ENCODE results near the gene RHOBTB3.

Gene RHOBTB3

GRCh38 chr5:95770830-95771708, 39.9 kb downstream of the RHOBTB3 start:
- DNase-seq, result no peak

DNA sequence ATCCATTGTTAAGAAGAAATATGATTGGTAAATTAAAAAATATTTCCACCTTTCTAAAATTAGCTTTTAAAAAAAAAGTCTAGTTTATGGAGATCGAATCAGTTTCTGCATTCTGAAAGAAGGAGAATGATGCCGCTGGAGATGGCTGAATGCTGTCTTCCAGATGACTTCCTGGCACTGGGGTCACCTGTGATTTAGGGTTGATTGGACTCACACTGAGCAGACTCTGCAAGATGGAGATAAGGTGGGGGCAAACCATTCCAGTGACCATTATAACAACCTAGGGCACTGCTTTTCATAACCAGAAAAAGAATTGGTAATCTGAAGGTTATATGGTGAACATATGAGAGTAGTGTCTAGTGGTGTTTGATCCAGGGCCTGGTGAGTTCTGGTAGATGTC, 40.8 kb downstream of the RHOBTB3 start:
- DNase-seq, result no peak

DNA sequence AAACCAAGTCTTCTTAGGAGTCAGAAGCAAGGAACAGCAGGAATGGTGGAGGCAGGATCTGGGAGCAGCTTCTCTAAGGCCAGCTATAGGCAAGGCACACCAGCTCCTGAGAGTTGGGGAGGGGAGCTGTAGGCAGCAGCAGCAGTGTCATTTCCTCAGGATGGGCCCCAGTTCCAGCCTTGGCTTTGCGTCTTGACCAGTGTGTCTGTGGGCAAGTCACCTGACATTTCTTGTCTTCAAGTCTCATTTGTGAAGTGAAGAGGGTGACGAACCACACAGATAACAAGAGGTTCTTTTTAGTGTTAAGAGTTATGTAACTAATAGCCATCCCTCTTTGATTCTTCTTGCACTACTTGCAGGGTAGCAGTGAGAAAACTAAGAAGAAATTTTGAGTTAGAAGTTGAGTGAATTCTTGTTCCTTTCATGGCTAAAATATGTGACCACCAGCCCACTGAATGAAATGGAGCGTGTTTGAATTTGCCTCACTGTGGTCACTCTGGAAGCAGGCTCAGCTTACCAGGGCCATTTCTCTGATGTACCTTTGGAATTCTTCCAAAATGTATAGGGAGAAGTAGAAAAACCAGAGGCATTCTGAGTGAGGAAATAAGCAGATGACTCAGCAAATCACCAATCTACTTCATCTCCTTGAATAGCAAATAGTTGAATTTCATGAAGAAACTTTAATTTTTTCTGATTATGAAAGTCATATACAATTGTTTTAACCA, 42.4 kb downstream of the RHOBTB3 start:
- no peak for DNase-seq

DNA sequence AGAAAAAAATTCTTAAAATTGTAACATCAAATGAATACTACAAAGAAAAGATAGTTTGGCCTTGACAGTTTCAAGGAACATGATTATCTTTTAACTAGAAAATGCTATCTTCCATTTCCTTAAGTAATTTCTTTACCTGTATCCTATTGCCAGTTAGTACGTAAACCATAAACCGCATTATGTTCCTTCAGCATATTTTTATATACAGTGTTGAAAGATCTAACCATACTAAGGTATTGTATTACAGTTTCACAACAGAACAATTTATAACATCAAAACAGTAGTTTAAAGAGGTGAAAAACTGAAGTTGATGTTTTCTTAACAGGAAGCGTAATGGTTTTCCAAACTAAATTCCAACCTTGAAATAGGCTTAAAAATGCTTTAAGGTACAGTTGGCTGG, 46.3 kb downstream of the RHOBTB3 start:
- no peak for DNase-seq

DNA sequence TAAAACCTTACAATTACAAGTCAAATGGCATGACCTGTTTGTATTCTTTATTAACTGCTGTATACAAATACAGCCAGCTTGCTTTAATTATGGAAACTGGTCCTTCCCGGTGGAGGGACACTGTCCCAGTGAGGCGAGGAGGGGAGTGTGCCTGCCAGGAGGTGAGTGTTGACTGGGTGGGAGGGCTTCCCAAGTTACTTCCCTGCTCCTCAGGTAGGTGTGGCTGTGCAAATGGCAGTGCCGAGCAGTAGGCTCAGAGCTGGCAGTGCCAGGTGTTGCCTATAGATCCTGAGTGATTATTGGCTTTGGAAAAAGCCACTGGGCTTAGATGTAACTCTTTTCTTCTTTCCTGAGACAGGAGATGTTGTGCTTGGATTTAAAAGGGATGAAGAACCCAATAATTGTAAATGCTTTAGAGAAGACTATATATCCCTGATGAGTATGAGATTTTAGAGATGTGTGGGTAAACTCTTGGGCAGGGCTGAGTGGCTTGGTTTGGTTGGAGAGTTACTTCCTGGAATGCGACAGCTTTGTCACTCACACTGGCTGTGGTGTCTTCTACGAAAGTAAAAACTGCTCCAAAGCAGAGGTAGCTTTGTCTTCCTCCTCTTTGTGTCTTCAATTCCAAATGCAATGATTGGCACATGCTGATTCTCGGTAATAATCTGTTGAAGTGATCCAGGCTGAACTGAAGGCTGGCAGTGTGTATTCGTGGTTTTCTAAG, 47.7 kb downstream of the RHOBTB3 start:
- no peak for DNase-seq

DNA sequence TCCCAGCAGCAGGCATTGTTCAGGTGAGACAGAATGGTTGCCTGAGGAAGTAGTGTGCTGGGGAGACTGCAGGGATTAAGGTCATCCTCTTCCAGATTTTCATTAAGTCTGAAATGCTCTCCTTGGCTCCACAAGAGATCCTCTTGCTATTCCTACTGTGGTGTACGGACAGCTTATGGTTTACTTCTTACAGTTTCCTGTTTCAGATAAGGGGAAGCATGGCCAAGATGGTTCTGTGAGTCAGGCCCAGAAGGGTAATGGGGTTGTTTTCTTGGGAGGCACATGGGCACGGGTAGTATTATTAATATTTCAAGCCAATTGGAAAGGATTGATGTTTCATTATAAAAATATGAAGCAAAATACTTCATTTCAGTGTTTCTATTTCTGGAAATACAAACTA, 48.5 kb downstream of the RHOBTB3 start:
- DNase-seq, result no peak

GRCh38 chr5:95780597-95780996, 49.5 kb downstream of the RHOBTB3 start:
- no peak for DNase-seq

GRCh38 chr5:95781101-95781583, 50.0 kb downstream of the RHOBTB3 start:
- peak; percentile 77 for DNase-seq

DNA sequence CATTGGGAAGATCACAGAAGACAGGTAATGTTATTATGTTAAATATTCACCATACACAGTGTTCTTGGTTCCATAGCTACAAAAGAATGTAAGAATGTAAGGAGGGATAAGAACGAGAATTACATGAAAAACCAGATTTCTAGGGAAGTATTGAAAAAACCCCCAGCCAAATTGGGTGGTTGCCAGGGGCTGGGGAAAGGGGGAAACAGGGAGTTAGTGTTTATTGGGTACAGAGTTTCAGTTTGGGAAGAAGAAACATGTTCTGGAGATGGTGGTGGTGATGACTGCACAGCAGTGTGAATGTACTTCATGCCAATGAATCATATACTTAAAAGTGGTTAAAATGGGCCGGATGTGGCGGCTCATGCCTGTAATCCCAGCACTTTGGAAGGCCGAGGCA, 51.0 kb downstream of the RHOBTB3 start:
- no peak for DNase-seq

- no peak for DNase-seq
Measured at GRCh38 chr5:95783661-95784060, 52.5 kb downstream of the RHOBTB3 start.

DNA sequence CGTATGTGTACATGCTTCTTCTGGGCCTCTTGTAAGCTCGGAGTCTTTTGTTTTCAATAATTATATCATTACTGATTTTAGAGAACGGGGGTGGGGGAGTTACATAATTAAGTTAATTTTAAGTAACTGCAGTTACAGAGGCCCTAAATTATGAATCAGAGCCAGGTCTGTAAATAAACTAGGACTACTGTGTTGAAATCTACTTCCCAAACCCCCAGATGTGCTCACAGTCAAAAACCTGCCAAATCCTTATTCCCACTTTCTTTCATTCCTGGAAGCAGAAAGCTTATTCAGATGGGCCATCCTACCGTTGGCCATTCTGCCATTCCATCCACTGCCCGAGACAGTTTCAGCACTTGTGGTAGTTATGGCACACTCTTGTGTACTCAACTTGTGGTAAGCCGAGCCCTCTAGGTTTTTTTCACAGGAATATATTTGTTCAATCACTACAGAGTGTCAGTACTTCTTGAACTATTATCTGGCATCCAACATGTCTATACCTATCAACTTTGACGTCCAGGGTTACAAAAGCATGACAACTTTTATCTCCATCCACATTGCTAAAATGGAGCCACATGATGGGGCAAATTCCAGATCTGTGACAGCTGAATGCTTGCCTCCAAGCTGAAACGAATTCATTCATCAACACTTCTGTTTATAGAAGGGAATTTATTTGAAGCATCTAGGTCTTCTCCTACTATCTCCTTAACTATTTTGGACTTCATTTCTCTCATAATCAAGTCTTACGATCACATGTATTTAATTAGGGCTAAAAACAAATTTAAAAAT, 53.6 kb downstream of the RHOBTB3 start:
- no peak for DNase-seq

DNA sequence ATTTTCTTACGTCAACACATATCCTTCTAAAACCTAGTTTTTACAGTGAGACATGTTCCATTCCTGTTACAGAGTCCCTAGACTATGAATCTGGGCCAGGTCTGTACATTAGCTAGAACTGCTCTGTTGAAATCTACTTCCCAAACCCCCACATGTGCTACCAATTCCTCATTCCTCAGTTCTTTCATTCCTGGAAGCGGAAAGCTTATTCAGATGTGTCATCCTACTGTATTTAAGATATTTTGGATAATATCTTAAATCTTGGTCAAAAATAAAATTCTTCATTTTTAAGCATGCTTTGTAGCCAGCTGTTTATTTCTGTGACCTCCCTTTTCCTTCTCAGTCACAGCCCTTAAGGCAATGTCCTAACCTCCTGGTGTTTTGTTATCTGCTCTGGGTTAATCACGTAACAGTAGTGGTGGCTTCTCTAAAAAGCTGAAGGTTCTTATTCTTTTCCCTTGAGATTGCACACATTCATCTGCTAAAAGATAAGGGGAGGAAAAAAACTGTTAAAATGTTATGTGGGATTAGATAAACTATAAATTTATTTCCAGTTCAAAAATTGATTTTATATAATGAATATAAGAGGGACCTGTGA, 55.8 kb downstream of the RHOBTB3 start:
- no peak for DNase-seq

DNA sequence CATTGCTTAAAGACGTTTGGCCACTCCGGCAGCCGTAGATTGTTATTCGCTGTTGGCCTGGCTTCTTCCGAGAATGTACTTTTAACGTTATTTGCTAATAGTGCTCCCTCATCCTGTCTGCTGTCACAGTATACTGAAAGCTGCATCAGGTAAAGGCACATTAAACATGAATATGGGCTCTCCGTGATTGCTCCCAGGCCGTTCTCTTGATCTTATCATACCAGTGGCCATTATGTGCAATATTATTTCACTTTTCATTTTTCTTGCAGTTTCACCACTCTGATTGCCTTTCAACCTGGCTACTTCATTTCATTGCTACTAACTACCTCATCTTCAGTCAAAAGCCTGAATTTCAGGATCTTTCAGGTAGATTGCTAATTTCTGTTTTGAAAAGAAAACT, 57.4 kb downstream of the RHOBTB3 start:
- DNase-seq, result no peak

DNA sequence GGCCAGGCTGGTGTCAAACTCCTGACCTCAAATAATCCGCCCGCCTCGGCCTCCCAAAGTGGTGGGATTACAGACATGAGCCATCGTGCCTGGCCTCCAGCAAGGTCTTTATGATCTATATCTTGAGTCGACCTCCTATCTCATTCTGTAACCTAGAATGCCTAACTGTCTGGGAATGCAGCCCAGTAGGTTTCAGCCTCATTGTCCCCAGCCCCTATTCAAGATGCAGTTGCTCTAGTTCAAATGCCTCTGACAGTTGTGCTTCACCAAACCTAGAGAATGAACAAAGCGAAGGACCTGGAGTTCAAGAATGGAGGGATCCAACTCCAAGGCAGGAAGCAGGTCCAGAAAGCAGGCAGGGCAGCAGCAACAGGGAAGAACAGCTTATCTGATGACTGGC, 60.6 kb downstream of the RHOBTB3 start:
- no peak for DNase-seq

DNA sequence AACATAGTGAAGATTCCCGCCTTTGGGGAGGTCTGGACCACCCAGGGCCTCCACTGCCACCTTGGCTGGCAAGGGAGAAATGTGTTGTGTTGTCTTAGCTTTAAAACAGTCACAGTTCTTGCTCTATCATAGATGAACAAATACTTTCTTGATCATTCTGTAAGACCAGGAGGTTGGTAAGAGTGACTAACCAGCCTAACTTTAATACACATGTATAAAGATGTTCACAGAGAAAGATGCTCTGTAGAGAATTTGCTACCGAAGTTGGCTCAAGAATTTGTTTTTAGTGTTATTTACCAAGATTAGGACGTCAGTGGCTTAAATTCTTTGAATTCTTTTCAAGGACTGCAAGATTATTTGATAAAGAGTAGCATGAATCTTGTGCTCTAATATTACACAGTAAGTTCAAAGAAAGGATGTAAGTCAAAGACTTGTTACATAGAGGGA, 63.0 kb downstream of the RHOBTB3 start:
- no peak for DNase-seq

DNA sequence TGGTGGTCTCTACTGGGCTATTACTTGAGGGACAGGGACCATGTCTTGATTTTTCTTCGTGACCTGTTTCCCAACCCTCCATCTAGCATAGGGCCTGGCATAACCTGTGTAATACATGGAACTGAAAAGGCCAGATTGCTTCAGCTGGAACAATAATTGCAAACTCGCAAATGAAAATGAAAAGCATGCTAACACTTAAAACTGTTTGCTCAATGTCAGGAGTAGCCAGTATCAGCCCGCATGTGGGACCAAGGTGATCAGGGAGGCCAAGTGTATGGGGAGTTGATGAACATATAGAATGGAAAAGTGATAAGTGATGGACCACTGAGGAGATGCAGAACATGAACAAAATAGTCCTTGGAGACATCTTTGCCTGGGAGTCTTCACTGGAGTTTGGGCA, 66.2 kb downstream of the RHOBTB3 start:
- no peak for DNase-seq

- DNase-seq, result no peak
Measured at GRCh38 chr5:95798048-95798447, 66.9 kb downstream of the RHOBTB3 start.

GRCh38 chr5:95798545-95798944, 67.4 kb downstream of the RHOBTB3 start:
- DNase-seq, result no peak

GRCh38 chr5:95799191-95799835, 68.2 kb downstream of the RHOBTB3 start:
- no peak for DNase-seq

DNA sequence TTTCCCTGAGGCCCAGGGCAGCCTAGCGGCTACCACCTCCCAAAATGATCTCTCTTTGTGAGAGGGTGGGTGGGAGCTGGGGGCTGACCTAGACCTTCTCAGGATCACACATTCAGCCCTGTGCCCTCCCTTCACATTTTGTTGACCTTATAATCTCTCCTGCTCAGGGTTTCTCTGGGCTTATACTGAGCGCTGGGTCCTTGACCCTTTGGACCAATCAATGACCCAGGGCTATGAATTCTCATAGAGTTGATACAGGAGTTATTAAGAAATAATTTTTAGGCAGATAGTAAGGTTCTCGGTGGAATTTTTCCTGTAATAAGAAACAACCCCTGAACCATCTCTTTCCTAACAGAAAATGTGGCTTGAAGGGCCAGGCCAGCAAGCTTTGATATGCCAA, 69.4 kb downstream of the RHOBTB3 start:
- DNase-seq, result no peak

DNA sequence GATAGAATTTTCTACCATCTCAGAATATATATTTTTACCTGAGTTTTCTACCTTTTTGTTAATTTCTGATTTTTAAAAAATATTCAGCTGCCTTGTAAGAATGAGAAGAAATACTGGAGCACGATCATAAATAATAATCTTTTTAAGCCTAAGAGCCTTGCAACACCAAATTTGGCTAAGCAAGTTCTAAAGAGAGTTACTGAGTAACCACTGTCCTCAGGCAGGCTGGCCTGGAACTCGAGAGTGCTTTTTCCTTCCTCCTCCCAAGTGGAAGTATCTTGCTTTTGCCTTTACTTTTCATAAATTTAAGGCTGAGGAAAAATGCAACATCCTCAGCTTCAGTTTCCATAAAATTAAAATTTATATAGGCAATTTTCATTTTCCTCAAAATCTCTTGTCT, 70.4 kb downstream of the RHOBTB3 start:
- DNase-seq, result no peak

DNA sequence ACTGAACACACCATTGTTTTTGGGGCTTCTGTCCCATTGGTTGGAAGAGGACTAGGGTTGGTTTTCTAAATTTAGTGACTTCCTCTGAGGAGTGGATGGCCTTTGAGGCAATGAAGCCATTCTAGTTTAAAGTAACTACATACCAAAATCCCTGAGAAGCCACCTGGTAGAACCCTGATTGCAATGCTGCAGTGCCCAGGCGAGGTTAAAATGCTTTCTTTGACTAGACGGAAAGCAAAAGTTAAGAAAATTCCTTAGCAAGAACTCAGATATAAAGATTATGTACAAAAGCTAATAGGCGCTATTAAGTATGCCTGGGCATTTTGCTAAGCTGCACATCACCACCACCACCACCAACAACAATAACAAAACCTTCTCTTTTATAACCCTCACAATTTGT, 70.8 kb downstream of the RHOBTB3 start:
- no peak for DNase-seq

All from stimulated activated CD4-positive, alpha-beta T cell treated with anti-CD3 and anti-CD28 coated beads, Interleukin-15, amount 100 ng/mL, for 24 hours (primary cell).